Activated T-helper 2 cell treated with anti-CD3 and anti-CD28 coated beads, Interferon-gamma antibody, Interleukin-2, Interleukin-4, amounts not matched to agents 10 μg/mL and 5 μg/mL and 100 μg/mL, durations not matched to agents 14 hours and 24 hours and 36 hours (primary cell): ENCODE measurements around the gene FAM83E. TPM values are rescaled to one million over a fixed set of nuclear protein-coding genes. Genes with fewer than 3 reads are reported as not detected.
A peak's percentile ranks its signal among the peaks of the same experiment; 100 is the strongest.

Source experiments
- DNase-seq: peaks from one replicate; pipeline ENCODE4 v3.0.0; 2021; ENCODE audit warnings: low spot score
- H3K27ac Mint-ChIP-seq: one replicate; pipeline ENCODE4 v1.8.0; 2021; ENCODE audit warnings: mixed read lengths
- H3K27me3 Mint-ChIP-seq: one replicate; pipeline ENCODE4 v1.8.0; 2021; ENCODE audit warnings: low read depth, mixed read lengths
- H3K36me3 Mint-ChIP-seq: one replicate; pipeline ENCODE4 v1.8.0; 2021; ENCODE audit warnings: low read depth, mixed read lengths
- H3K4me1 Mint-ChIP-seq: one replicate; pipeline ENCODE4 v1.8.0; 2021; ENCODE audit warnings: low read depth, mixed read lengths
- H3K4me3 Mint-ChIP-seq: one replicate; pipeline ENCODE4 v1.8.0; 2021; ENCODE audit warnings: low read depth, mild to moderate bottlenecking, moderate library complexity, mixed read lengths
- H3K9me3 Mint-ChIP-seq: one replicate; pipeline ENCODE4 v1.8.0; 2021; ENCODE audit warnings: mixed read lengths
- intact Hi-C: fragments of 100-400 bp; cut with micrococcal nuclease; formaldehyde crosslinking; loops from one replicate; pipeline ENCODE4 v1.15.1; 2023
- total RNA-seq: library from RNA; stranded (reverse); gene quantifications from 2 replicates; pipeline ENCODE4 v1.2.3, GENCODE V29; 2022

The FAM83E gene
- total RNA-seq, 1 donor from 2014 or later = 4.3 TPM

GRCh38 chr19:48650974-48651682, 36.3 kb upstream of the FAM83E start:
- Mint-ChIP-seq H3K4me1 (peaks cover 20% of the 10 kb centered on the region), H3K4me3 (no peak overlapping the region), H3K27me3 (no peaks in the 10 kb centered on the region), H3K36me3 (no peaks in the 10 kb centered on the region), H3K9me3 (no peaks in the 10 kb centered on the region), H3K27ac (no peak overlapping the region)
- intact Hi-C loops = no loop called here
- no peak for DNase-seq

DNA sequence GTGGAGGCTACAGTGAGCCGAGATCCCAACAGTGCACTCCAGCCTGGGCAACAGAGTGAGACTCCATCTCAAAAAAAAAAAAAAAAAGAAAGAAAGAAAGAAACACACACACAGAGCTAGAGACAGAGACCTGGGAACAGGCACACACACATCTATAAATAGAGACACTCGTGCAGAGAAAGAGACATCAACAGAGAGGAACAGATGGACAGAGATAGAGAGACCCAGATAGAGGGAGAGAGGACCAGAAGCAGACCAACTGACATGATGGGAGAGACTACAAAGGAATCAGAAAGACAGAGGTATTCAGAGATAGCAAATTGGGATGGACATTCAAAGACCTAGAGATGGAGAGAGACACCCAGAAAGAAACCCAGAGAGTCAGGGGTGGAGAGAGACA, 33.3 kb upstream of the FAM83E start:
- Mint-ChIP-seq H3K27ac (peak overlapping the region; percentile 2), H3K9me3 (no peaks in the 10 kb centered on the region), H3K27me3 (no peaks in the 10 kb centered on the region), H3K36me3 (no peaks in the 10 kb centered on the region), H3K4me1 (peaks cover 35% of the 10 kb centered on the region), H3K4me3 (no peak overlapping the region)
- no peak for DNase-seq
- intact Hi-C loops = loop anchor here (5.0 kb wide), 2 partner anchors 74 to 139 kb away; no protein-coding TSS in a partner anchor

GRCh38 chr19:48646722-48647216, 31.9 kb upstream of the FAM83E start:
- no peaks in the 10 kb centered on the region for H3K36me3 Mint-ChIP-seq
- intact Hi-C loops = loop anchor here (1.0 to 5.0 kb wide), 6 partner anchors 8 to 196 kb away; no protein-coding TSS in a partner anchor
- no peak for DNase-seq
- H3K27ac Mint-ChIP-seq = peak overlapping the region; percentile 36
- H3K27me3 Mint-ChIP-seq = peaks cover 2% of the 10 kb centered on the region
- H3K4me1 Mint-ChIP-seq = peaks cover 32% of the 10 kb centered on the region
- peak overlapping the region; percentile 49 for H3K4me3 Mint-ChIP-seq
- H3K9me3 Mint-ChIP-seq = no peaks in the 10 kb centered on the region

GRCh38 chr19:48646001-48646721, 31.3 kb upstream of the FAM83E start, which contains the start of gene CA11:
Gene CA11, minus strand, starts transcription at chr19:48646187. Its CDS starts 555 bp downstream, at chr19:48645632.
- H3K36me3 Mint-ChIP-seq = no peaks in the 10 kb centered on the region
- DNase-seq = peak; percentile 88
- H3K4me3 Mint-ChIP-seq = peak within 1 kb of the TSS; percentile 75
- H3K9me3 Mint-ChIP-seq = no peaks in the 10 kb centered on the region
- intact Hi-C loops = loop anchor here (1.0 to 5.0 kb wide), 6 partner anchors 8 to 197 kb away; no protein-coding TSS in a partner anchor
- H3K4me1 Mint-ChIP-seq = peaks cover 31% of the 10 kb centered on the region
- peak within 1 kb of the TSS; percentile 81 for H3K27ac Mint-ChIP-seq
- peaks cover 4% of the 10 kb centered on the region for H3K27me3 Mint-ChIP-seq

GRCh38 chr19:48645620-48646000, 30.7 kb upstream of the FAM83E start:
- intact Hi-C loops = loop anchor here (5.0 kb wide), 2 partner anchors 77 to 142 kb away; no protein-coding TSS in a partner anchor
- Mint-ChIP-seq H3K27me3 (peaks cover 4% of the 10 kb centered on the region), H3K27ac (peak overlapping the region; percentile 81), H3K4me1 (peaks cover 28% of the 10 kb centered on the region), H3K36me3 (no peaks in the 10 kb centered on the region), H3K4me3 (peak overlapping the region; percentile 75), H3K9me3 (no peaks in the 10 kb centered on the region)
- no peak for DNase-seq

DNA sequence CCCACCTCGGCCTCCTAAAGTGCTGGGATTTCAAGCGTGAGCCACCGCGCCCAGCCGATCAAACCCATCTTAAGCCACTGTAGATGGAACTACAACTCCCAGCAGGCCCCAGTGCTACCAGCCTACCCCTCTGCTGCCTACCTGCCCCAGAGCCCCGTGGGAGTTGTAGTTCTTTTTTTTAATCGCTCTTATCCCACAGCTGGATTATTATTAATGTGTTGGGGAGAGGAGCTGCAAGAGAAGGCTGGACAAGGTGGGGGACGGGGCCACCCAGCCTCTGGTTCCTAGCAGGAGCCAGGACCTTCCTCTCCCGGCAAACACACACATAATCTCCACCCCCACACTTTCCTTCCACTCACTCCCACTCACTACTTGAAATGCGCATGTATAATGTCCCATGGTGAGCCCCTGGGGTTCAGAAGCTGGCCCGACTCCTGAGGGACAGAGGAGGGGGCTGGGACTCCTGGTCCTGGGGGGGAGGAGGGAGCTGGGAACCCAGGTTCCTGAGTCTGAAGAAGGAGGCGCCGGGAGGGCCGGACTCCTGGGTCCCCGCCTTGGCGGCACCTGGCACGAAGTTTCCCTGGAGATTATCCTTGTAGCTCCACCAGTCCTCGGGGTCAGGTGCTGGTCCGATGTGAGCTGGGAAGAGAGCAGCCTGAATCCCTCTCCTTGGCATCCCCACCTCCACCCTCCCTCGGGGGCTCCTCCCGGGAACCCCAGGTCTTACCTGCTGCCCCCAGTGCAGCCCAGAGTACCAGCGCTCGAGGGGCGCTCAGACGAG, 30.2 kb upstream of the FAM83E start:
- H3K9me3 Mint-ChIP-seq = no peaks in the 10 kb centered on the region
- no peaks in the 10 kb centered on the region for H3K36me3 Mint-ChIP-seq
- peak; percentile 60 for DNase-seq
- peak overlapping the region; percentile 66 for H3K27ac Mint-ChIP-seq
- H3K4me1 Mint-ChIP-seq = peaks cover 28% of the 10 kb centered on the region
- intact Hi-C loops = loop anchor here (1.0 to 5.0 kb wide), 3 partner anchors 77 to 165 kb away; no protein-coding TSS in a partner anchor
- peaks cover 4% of the 10 kb centered on the region for H3K27me3 Mint-ChIP-seq
- peak overlapping the region; percentile 75 for H3K4me3 Mint-ChIP-seq

GRCh38 chr19:48644355-48644754, 29.5 kb upstream of the FAM83E start:
- no peak for DNase-seq
- Mint-ChIP-seq H3K4me1 (peaks cover 25% of the 10 kb centered on the region), H3K27me3 (peaks cover 4% of the 10 kb centered on the region), H3K4me3 (no peak overlapping the region), H3K9me3 (no peaks in the 10 kb centered on the region), H3K36me3 (no peaks in the 10 kb centered on the region), H3K27ac (no peak overlapping the region)
- intact Hi-C loops = loop anchor here (1.0 kb wide), 1 partner anchor 166 kb away; no protein-coding TSS in a partner anchor

DNA sequence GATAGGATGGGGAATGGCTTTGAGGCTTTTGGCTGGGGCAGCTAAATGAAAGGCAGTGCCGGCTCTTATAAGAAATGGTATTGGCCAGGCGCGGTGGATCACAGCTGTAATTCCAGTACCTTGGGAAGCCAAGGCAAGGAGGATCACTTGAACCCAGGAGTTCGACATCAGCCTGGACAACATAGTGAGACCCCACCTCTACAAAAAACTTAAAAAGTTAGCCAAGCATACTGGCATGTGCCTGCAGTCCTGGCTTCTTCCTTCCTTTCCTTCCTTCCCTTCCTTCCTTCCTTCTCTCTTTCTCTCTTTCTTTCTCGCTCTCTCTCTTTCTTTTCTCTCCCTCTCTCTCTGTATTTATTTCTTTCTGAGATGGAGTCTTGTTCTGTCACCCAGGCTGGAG, 28.0 kb upstream of the FAM83E start:
- Mint-ChIP-seq H3K4me3 (no peak overlapping the region), H3K27me3 (peaks cover 4% of the 10 kb centered on the region), H3K36me3 (no peaks in the 10 kb centered on the region), H3K4me1 (peaks cover 25% of the 10 kb centered on the region), H3K27ac (no peak overlapping the region), H3K9me3 (no peaks in the 10 kb centered on the region)
- intact Hi-C loops = no loop called here
- DNase-seq = no peak

DNA sequence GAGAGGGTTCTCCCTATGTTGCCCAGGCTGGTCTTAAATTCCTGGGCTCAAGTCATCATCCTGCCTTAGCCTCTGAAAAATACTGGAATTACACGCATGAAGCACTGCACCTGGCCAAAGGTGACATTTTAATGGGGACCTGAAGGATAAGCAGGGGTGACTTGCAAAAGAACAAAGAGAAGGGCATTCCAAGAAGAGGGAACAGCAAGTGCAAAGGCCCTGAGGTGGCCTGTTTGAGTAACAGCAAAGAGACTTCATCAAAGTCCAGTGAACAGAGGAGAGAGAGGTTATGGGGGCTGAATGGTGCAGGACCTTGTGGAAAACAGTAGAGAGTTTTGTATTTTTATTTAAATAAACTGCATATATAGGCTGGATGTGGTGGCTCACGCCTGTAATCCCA, 27.0 kb upstream of the FAM83E start:
- Mint-ChIP-seq H3K4me1 (peaks cover 23% of the 10 kb centered on the region), H3K27ac (no peak overlapping the region), H3K4me3 (no peak overlapping the region), H3K36me3 (no peaks in the 10 kb centered on the region), H3K9me3 (no peaks in the 10 kb centered on the region), H3K27me3 (peaks cover 4% of the 10 kb centered on the region)
- intact Hi-C loops = no loop called here
- no peak for DNase-seq

GRCh38 chr19:48639483-48640375, 24.9 kb upstream of the FAM83E start:
- Mint-ChIP-seq H3K27ac (no peak overlapping the region), H3K4me1 (peaks cover 20% of the 10 kb centered on the region), H3K9me3 (no peaks in the 10 kb centered on the region), H3K4me3 (peak overlapping the region; percentile 6), H3K27me3 (peaks cover 4% of the 10 kb centered on the region), H3K36me3 (no peaks in the 10 kb centered on the region)
- DNase-seq = no peak
- intact Hi-C loops = loop anchor here (5.0 to 10.0 kb wide), 2 partner anchors 315 to 478 kb away; partner anchors contain the start of genes C19orf73, EMP3 and PPFIA3

DNA sequence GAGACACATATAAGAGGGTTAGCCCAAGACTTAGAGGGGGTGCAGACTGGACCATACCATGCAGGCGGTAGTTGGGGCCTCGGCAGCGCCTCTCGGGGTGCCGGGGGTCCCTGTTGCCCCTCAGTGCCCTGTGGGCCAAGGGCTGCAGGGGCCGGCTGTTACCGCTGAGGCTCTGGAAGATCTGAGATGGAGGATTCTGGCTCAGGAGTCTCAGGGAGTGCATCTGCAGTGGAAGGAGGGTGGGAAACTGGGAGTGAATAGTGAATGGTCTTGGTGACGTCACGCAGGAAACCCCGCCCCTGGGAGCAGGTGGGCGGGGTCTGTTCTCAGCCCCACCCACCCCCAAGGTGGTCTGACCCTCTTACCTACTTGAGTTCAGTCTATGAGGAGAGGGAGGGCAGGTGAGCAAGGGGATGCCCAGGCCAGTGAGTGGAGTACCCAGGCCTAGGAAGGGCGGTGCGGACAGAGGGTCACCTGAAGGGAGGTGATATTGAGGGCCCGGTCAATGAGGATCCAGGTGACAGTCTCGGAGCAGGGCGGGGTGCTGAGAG, 24.0 kb upstream of the FAM83E start:
- intact Hi-C loops = loop anchor here (1.0 to 10.0 kb wide), 3 partner anchors 7 to 478 kb away; partner anchors contain the start of genes C19orf73, CA11, EMP3 and PPFIA3
- Mint-ChIP-seq H3K27ac (peak overlapping the region; percentile 98), H3K36me3 (no peaks in the 10 kb centered on the region), H3K27me3 (peaks cover 4% of the 10 kb centered on the region), H3K9me3 (no peaks in the 10 kb centered on the region), H3K4me3 (no peak overlapping the region), H3K4me1 (peaks cover 22% of the 10 kb centered on the region)
- DNase-seq = no peak
